Stimulated activated CD4-positive, alpha-beta T cell treated with anti-CD3 and anti-CD28 coated beads, Interleukin-12 subunit alpha, Interleukin-12 subunit beta, amount 100 ng/mL, for 4 hours (primary cell): ENCODE results near the gene MAPK8IP3.
A peak's percentile ranks its signal among the peaks of the same experiment; 100 is the strongest.

ENCODE experiments used
- DNase-seq: peaks from one replicate; pipeline ENCODE4 v3.0.0-alpha.2; 2020

Gene MAPK8IP3

GRCh38 chr16:1705688-1706385, at the start of gene MAPK8IP3:
Gene MAPK8IP3, plus strand, starts transcription at chr16:1706195. Its CDS starts 145 bp downstream, at chr16:1706340.
- DNase-seq: peak; percentile 96

GRCh38 chr16:1656808-1657617, 49.0 kb upstream of the MAPK8IP3 start:
- DNase-seq: no peak

- DNase-seq: no peak
These were observed 48.2 kb upstream of the MAPK8IP3 start for GRCh38 chr16:1657841-1658240.

GRCh38 chr16:1659031-1659430, 47.0 kb upstream of the MAPK8IP3 start:
- no peak for DNase-seq

- DNase-seq: no peak
These were observed 44.2 kb upstream of the MAPK8IP3 start for GRCh38 chr16:1661826-1662225.

GRCh38 chr16:1662543-1662942, 43.5 kb upstream of the MAPK8IP3 start:
- no peak for DNase-seq

GRCh38 chr16:1665829-1666228, 40.2 kb upstream of the MAPK8IP3 start:
- no peak for DNase-seq

GRCh38 chr16:1666316-1666715, 39.7 kb upstream of the MAPK8IP3 start:
- DNase-seq: no peak

- no peak for DNase-seq
These were observed 38.7 kb upstream of the MAPK8IP3 start for GRCh38 chr16:1667271-1667670.

- DNase-seq: no peak
These were observed 38.1 kb upstream of the MAPK8IP3 start for GRCh38 chr16:1667916-1668315.

- no peak for DNase-seq
These were observed 37.2 kb upstream of the MAPK8IP3 start for GRCh38 chr16:1668612-1669319.

- no peak for DNase-seq
These were observed 36.3 kb upstream of the MAPK8IP3 start for GRCh38 chr16:1669698-1670097.

GRCh38 chr16:1670371-1670770, 35.6 kb upstream of the MAPK8IP3 start:
- no peak for DNase-seq

- no peak for DNase-seq
These were observed 35.1 kb upstream of the MAPK8IP3 start for GRCh38 chr16:1670866-1671265.

GRCh38 chr16:1673424-1674151, 32.4 kb upstream of the MAPK8IP3 start:
- DNase-seq: no peak

- DNase-seq: no peak
These were observed 31.7 kb upstream of the MAPK8IP3 start for GRCh38 chr16:1674306-1674705.

- no peak for DNase-seq
These were observed 31.0 kb upstream of the MAPK8IP3 start for GRCh38 chr16:1674751-1675664.

GRCh38 chr16:1676661-1677060, 29.3 kb upstream of the MAPK8IP3 start:
- no peak for DNase-seq

- no peak for DNase-seq
These were observed 28.7 kb upstream of the MAPK8IP3 start for GRCh38 chr16:1677339-1677738.

GRCh38 chr16:1677942-1678499, 28.0 kb upstream of the MAPK8IP3 start, which contains the start of gene JPT2:
Gene JPT2, plus strand, starts transcription at chr16:1678279. Its CDS starts 34 bp downstream, at chr16:1678313.
- peak; percentile 95 for DNase-seq

- DNase-seq: peak; percentile 44
These were observed 27.4 kb upstream of the MAPK8IP3 start for GRCh38 chr16:1678500-1679098.
